Right lobe of liver (tissue), 4 donors: ENCODE results near the gene ASPHD1.

Experiments used
- POLR2A ChIP-seq: fragments of 450-650 bp; IDR thresholded peaks from one replicate; pipeline ENCODE4 v1.6.1; 2017; ENCODE audit warnings: antibody characterized with exemption, mild to moderate bottlenecking
- TF ChIP-seq, protein P1 (sequence below), 4 donors: fragments of 200-600 bp in 3 of 4; fragments of 450-650 bp in 1 of 4; IDR thresholded peaks; one replicate each; pipeline versions ENCODE4 v1.5.1 to v1.8.0; 2016 to 2022; ENCODE audit warnings: antibody characterized with exemption in 4 of 4, mild to moderate bottlenecking in 2 of 4
- donor health status: DM: no; HTN: no; CAD: no.
- donor health status: DM: no; HTN: no; CAD: no.
- donor health status: DM: no; HTN: yes; CAD: no.

DNA sequence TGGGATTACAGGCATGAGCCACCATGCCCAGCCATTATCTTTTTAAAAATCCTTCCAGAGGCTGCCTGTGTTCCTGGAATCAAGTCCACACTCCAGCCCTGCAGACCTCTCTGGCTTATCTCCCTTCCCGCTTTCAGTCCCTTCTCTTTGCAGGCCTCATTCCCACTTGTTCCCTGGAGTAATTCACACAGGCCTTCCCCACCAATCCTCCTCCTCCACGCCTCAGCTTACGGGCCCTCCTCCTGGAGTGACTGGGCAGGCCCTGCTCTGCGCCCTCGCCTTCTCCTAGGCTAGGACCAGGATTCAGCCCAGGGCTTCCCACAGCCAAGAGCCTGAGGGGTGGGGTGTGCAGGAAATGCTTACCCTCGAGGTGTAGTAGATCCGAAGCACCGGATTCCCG, 40.1 kb upstream of the ASPHD1 start:
- TF ChIP-seq, protein P1, sequence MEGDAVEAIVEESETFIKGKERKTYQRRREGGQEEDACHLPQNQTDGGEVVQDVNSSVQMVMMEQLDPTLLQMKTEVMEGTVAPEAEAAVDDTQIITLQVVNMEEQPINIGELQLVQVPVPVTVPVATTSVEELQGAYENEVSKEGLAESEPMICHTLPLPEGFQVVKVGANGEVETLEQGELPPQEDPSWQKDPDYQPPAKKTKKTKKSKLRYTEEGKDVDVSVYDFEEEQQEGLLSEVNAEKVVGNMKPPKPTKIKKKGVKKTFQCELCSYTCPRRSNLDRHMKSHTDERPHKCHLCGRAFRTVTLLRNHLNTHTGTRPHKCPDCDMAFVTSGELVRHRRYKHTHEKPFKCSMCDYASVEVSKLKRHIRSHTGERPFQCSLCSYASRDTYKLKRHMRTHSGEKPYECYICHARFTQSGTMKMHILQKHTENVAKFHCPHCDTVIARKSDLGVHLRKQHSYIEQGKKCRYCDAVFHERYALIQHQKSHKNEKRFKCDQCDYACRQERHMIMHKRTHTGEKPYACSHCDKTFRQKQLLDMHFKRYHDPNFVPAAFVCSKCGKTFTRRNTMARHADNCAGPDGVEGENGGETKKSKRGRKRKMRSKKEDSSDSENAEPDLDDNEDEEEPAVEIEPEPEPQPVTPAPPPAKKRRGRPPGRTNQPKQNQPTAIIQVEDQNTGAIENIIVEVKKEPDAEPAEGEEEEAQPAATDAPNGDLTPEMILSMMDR (IDR thresholded peaks at IDR 0.05), result no peak
- TF ChIP-seq POLR2A, result no peak
